ENCODE data around the gene C5AR2.

Gene C5AR2

GRCh38 chr19:47390533-47391488 is 58.8 kb downstream of the C5AR2 start:
- no peak for DNase-seq

GRCh38 chr19:47391510-47392223 is 59.7 kb downstream of the C5AR2 start:
- DNase-seq: peak; percentile 21

Measured in NCI-H2107 (cell line).